Measurements from ENCODE around the gene WWP2. TPM values are rescaled to one million over a fixed set of nuclear protein-coding genes. Genes with fewer than 3 reads are reported as not detected.
"Not testable (repeated sequence)": the region's sequence is repeated elsewhere in the genome, so short reads cannot be mapped to it uniquely, and the experiment has no call there.

WWP2 gene
- total and polyA plus RNA-seq, 2 donors: 17.8 to 20.4 TPM

DNA sequence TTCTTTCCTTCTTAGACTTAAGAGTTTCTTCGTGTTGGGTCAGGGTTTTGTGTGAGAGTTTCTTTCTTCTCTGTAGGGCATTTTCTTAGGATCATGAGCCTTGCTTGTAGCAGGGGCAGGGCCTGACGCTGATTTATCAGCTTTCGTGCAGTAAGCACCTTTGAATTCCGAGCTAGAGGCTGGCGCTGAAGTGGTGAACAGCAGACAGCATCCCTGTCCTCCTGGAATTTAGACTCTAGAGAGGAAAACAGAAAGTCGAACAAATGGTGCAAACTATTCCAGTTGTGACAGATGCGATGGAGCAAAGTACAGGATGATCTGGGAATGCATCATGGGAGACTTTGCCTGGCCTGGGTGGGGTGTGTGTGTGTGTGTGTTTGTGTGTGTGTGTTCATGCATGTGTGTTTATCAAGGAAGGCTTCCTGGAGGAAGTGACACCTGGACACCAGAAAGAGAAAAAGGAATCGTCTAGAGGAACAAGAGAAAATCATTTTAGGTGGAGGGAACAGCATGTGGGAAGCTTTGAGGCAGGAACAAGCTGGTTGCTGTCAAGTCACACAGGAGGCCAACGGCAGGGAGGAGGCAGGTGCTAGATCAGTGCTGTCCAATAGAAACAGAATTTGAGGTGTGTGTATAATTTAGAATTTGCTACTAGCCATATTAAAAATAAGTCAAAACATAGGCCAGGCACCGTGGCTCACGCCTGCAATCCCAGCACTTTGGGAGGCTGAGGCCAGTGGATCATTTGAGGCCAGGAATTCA, 60.2 kb downstream of the WWP2 start:
- H3K4me1 ChIP-seq (ENCODE audit: insufficient read depth): no peaks in the 10 kb centered on the region
- no peak overlapping the region for H3K4me3 ChIP-seq (ENCODE audit: low read depth, low read length)
- WGBS: 94% methylated on average over 11 of the region's 11 CpGs
- no peaks in the 10 kb centered on the region for H3K36me3 ChIP-seq (ENCODE audit: insufficient read depth)
- no peak for DNase-seq (ENCODE audit: extremely low spot score)
- H3K27ac ChIP-seq (ENCODE audit: low read depth): no peak overlapping the region

DNA sequence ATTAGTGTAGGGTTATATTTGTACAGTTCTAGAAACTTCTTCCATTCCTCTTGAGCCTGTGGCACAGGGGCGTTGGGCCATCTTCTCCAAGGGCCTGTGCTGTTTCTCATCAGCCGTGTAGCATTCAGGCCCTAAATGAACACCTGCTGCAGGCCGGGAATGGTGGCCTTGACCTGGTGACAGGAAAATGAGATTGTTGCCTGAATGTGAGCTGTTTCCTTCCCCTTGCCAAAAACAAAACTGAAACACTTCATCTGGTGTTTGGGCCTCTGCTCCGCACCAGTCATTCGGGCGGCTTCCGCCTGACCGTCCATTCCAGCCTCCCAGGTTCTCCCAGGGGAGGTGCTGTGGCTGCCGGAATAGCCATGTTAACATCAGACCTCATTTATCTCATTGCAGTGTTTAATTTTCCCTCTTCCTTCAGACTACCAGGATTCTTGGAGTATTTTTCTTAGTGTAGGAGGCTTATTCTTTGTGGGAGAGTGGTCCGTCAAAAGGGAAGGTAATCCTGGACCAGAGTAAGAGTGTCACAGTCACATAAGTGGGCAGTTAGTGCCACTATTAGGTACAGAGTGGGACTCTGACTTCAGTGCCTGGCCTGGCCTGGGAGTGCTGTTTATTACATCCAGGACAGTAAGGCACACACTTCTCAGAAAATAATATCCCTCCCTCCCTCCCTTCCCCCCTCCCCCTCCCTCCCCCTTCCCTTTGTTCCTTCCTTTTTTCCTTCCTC, 61.9 kb downstream of the WWP2 start:
- Histone ChIP-seq H3K27ac (ENCODE audit: low read depth) (no peak overlapping the region), H3K4me3 (ENCODE audit: low read depth, low read length) (no peak overlapping the region), H3K36me3 (ENCODE audit: insufficient read depth) (no peaks in the 10 kb centered on the region), H3K4me1 (ENCODE audit: insufficient read depth) (no peaks in the 10 kb centered on the region)
- WGBS: 66% methylated on average over 10 of the region's 10 CpGs
- DNase-seq (ENCODE audit: extremely low spot score): no peak

DNA sequence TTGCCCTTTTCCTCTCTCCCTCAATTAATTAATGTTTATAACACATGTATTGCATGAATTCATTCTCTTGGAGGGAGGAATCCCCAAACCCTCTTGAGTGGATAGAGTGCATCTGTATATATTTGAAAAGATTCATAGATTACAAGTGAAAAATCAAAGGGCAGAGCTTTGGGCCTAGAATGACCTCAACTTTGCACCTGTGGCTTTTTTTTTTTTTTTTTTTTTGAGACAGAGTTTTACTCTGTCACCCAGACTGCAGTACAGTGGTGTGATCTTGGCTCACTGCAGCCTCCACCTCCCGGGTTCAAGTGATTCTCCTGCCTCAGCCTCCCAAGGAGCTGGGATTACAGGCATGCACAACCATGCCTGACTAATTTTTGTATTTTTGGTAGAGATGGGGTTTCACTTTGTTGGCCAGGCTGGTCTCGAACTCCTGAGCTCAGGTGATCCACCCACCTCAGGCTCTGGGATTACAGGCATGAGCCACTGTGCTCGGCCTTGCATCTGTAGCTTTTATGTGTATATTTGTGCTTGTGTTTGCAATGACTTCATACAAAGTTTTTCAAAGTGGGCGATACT, 62.5 kb downstream of the WWP2 start:
- H3K36me3 ChIP-seq (ENCODE audit: insufficient read depth); H3K4me1 ChIP-seq (ENCODE audit: insufficient read depth); H3K4me3 ChIP-seq (ENCODE audit: low read depth, low read length); H3K27ac ChIP-seq (ENCODE audit: low read depth); DNase-seq (ENCODE audit: extremely low spot score): not testable (repeated sequence)
- 92% methylated on average over 4 of the region's 4 CpGs for WGBS

DNA sequence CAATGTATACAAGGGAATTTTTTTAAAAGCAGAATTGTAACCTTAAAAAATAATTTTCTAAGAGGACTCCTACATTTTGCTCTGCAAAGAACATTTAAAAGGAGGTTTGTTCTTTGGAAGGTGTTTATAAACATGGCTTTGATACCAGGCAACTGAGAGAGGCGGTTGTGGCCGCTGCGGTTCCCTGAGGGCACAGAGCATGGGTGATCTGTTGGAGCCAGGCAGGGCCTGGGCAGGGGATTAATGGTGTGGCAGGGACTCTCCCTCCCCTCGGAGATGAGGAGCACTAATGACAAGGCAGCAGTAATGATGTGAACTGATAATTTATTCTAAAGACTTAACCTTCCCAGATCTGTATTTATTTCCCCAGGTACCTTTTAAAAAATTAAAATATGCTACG, 65.4 kb downstream of the WWP2 start:
- no peak overlapping the region for H3K27ac ChIP-seq (ENCODE audit: low read depth)
- no peaks in the 10 kb centered on the region for H3K36me3 ChIP-seq (ENCODE audit: insufficient read depth)
- DNase-seq (ENCODE audit: extremely low spot score): no peak
- 86% methylated on average over 5 of the region's 5 CpGs for WGBS
- H3K4me3 ChIP-seq (ENCODE audit: low read depth, low read length): no peak overlapping the region
- H3K4me1 ChIP-seq (ENCODE audit: insufficient read depth): peaks cover 2% of the 10 kb centered on the region

DNA sequence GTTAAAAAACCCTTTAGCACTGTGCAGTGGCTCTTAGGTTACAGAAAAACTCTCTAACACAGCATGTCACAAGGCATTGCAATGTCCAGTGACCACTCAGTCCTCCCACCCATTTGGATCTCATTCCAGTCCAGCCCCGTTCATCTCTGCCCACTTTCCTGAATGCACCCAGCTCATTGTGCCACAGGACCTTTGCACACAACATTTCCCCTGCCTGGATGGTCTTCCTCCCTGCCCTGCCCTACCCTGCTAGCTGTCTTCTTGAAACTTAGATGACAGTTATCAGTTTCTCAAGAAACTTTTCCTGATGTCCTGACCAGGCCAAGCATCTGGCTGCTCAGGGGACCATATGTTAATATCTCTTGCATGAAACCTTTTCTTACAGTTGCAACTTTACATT, 67.2 kb downstream of the WWP2 start:
- no peaks in the 10 kb centered on the region for H3K36me3 ChIP-seq (ENCODE audit: insufficient read depth)
- H3K27ac ChIP-seq (ENCODE audit: low read depth): no peak overlapping the region
- H3K4me3 ChIP-seq (ENCODE audit: low read depth, low read length): no peak overlapping the region
- DNase-seq (ENCODE audit: extremely low spot score): no peak
- H3K4me1 ChIP-seq (ENCODE audit: insufficient read depth): peaks cover 2% of the 10 kb centered on the region
- WGBS: 91% methylated on average over 1 of the region's 1 CpG

DNA sequence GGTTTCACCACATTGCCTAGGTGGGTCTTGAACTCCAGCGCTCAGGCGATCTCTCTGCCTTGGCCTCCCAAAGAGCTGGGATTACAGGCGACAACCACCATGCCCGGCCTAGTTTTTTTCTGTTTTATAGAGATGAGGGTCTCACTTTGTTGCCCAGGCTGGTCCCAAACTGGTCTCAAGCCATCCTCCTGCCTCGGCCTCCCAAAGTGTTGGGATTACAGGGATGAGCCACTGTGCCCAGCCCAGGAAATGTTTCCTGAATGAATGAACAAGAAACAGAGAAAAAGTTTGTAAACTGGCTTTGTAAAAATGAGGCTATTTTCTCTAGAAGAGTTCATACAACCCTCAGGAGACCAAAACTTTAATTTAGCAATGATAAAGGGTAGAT, 68.0 kb downstream of the WWP2 start:
- 95% methylated on average over 5 of the region's 5 CpGs for WGBS
- H3K4me1 ChIP-seq (ENCODE audit: insufficient read depth): peaks cover 2% of the 10 kb centered on the region

DNA sequence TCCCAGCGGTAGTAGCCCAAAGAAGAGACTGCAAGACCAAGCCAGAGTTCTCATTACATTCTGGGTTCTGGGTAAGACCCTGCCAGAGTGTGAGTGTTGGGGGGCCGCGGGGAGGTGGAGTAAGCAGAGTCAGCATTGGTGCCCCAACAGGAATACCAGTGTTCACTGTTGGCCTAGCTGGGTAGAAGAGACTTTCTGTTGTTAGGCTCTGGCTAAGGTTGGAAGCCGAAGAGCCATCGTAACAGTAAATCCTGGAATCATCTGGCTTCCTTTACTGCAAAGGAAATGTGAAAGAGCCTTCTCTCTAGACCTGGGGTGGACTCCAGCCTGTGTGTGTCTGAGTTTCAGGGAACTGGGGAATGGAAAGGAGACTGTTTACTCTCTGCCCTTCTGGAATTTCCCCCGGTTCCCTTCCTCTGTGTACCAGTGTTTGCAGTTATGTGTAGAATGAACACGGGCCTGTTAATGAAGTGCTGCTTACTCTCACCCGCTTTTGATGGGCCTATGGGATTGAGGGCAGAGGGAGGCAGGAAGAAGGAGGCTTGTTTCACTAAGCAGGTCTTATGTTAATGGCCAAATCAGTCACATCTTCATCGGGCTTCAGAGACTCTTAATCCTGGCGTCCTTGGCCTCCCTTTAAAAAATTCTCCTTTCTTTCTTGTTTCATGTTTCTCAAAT, 68.5 kb downstream of the WWP2 start:
- peaks cover 2% of the 10 kb centered on the region for H3K4me1 ChIP-seq (ENCODE audit: insufficient read depth)
- no peak for DNase-seq (ENCODE audit: extremely low spot score)
- H3K27ac ChIP-seq (ENCODE audit: low read depth): no peak overlapping the region
- H3K4me3 ChIP-seq (ENCODE audit: low read depth, low read length): no peak overlapping the region
- no peaks in the 10 kb centered on the region for H3K36me3 ChIP-seq (ENCODE audit: insufficient read depth)
- WGBS: 62% methylated on average over 10 of the region's 10 CpGs

More for the DNA sequence above, 68.0 kb downstream of the WWP2 start:
- DNase-seq (ENCODE audit: extremely low spot score): no peak
- no peaks in the 10 kb centered on the region for H3K36me3 ChIP-seq (ENCODE audit: insufficient read depth)
- no peak overlapping the region for H3K4me3 ChIP-seq (ENCODE audit: low read depth, low read length)
- H3K27ac ChIP-seq (ENCODE audit: low read depth): no peak overlapping the region

DNA sequence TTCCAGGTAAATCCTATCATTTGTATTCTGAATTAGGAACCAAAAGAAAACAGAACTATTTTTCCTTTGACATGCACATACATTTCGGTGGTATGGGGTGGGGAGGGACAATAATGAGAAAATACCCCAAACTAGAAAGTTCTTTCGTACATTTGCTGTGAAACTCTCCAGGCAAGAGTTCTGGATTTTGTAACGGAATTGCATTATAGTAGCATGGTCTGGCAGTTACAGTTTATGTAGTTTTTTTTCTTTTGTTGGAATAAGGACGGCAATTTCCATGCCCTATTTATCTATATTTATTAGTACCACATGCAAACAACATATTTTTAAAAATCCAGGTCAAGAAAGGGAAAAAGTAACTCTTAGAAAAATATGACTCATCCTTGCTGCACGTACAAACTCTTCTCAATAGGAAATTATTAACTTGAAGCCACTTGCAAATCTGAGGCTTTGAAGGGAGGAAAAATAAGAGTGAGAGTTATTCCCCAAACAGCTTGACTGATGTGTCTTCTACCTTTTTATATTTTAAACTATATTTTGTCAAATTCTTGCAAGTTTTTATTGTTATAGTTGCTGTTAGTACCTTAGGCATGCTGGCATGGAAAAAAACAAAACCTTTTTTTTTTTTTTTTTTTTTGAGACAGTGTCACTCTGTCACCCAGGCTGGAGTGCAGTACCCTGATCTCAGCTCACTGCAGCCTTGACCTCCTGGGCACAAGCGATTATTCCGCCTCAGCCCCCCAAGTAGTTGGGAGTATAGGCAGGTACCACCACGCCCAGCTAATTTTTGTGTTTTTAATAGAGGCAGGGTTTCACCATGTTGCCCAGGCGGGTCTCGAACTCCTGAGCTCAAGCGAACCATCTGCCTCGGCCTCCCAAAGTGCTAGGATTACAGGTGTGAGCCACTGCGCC, 69.3 kb downstream of the WWP2 start:
- H3K27ac ChIP-seq (ENCODE audit: low read depth): no peak overlapping the region
- no peak for DNase-seq (ENCODE audit: extremely low spot score)
- 82% methylated on average over 13 of the region's 13 CpGs for WGBS
- no peak overlapping the region for H3K4me3 ChIP-seq (ENCODE audit: low read depth, low read length)
- peaks cover 2% of the 10 kb centered on the region for H3K4me1 ChIP-seq (ENCODE audit: insufficient read depth)
- no peaks in the 10 kb centered on the region for H3K36me3 ChIP-seq (ENCODE audit: insufficient read depth)

DNA sequence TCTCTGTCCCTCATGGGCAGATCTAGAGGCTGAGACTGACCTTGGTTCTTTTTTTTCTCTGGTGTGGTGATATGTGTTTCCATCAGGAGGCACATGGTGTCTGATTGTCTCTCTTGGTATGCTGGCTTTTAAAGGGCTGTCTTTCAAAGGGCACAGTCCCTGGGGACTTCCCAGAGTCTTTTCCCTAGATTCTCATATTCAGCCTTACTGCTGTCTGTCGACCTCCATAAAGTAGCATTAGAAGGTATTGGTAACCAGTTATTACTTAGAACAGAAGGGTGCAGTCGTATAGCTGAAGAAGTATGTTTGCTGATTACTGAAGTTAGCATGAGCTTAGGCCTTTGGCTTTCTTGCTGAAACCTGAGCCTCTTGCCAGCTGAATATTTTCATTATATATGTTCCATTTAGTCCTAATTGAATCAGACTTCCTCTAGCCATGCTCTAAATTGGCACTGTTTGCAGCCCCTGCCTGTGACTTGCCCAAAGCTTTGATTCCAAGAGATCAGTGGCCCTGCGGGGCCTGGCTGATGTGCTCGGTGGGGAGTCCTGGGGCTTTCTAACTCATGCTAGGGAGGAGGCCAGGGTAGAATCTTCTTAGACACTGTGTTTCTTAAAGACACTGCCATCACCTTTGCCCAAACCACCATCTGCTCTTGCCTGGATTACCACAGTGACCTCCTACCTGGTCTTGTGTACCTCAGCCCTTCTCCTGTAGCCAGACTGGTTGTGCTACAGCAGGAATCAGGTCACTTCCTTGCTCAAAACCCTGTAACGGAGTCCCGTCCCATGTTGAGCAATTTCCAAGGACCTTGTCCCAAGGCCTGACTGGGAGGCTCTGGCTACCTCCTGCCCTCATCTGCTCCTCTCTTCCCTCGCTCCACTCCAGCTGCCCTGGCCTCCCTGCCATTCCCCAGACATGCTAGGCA, 71.5 kb downstream of the WWP2 start:
- 55% methylated on average over 7 of the region's 7 CpGs for WGBS

DNA sequence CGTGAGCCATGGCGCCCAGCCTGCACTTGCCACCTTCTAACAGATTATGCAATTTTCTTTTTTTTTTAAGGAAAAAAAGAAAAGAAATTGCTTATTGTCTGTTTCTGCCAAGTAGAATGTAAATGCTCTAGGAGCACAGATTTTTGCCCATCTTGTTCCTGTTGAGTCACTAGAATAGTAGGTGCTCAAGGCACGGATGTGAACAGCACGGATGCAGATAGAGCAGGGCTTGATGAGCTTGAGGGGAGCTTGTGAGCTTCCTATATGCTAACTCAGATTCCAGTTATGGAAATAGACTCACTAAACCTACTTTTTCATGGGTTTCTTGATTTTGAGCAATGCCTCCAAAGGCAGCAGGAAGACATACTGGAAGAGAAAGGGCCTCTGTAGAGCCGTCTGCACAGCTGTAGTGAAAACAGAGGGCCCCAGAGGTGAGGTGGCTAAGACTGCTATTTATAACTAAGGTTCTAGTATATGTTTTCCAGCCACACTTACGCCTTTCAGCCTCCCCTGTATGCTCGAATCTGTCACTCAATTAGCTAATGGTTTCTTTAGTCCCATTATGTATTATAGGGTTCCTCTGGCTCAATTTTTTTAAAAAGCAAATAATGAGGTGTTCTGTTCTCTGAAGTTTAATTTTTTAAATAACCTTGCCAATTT, 72.8 kb downstream of the WWP2 start:
- no peak overlapping the region for H3K4me3 ChIP-seq (ENCODE audit: low read depth, low read length)
- H3K27ac ChIP-seq (ENCODE audit: low read depth): no peak overlapping the region
- no peaks in the 10 kb centered on the region for H3K36me3 ChIP-seq (ENCODE audit: insufficient read depth)
- no peak for DNase-seq (ENCODE audit: extremely low spot score)
- H3K4me1 ChIP-seq (ENCODE audit: insufficient read depth): peaks cover 2% of the 10 kb centered on the region
- 94% methylated on average over 7 of the region's 7 CpGs for WGBS

More for the DNA sequence above, 71.5 kb downstream of the WWP2 start:
- Histone ChIP-seq H3K27ac (ENCODE audit: low read depth) (no peak overlapping the region), H3K4me1 (ENCODE audit: insufficient read depth) (peaks cover 2% of the 10 kb centered on the region), H3K4me3 (ENCODE audit: low read depth, low read length) (no peak overlapping the region), H3K36me3 (ENCODE audit: insufficient read depth) (no peaks in the 10 kb centered on the region)
- DNase-seq (ENCODE audit: extremely low spot score): no peak

DNA sequence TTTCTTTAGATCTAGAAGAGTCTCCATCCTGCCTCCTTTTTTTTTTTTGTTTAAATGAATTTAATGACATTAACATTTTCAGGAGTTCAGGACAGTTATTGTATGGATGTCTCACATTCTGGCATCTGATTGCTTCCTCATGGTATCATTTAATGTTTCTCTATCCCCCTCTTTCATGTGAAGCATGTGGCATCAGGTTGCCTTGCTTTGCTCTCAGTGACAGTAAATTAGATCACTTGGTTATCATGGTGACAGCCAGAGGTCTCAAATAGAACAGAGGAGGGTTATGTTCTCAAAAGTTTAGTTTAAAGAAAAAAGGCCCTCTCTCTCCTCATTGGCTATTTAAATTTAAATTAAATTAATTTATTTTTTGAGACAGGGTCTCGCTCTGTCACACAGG, 74.1 kb downstream of the WWP2 start:
- no peak for DNase-seq (ENCODE audit: extremely low spot score)
- WGBS: 91% methylated on average over 1 of the region's 1 CpG
- Histone ChIP-seq H3K36me3 (ENCODE audit: insufficient read depth) (no peaks in the 10 kb centered on the region), H3K4me1 (ENCODE audit: insufficient read depth) (no peaks in the 10 kb centered on the region), H3K4me3 (ENCODE audit: low read depth, low read length) (no peak overlapping the region), H3K27ac (ENCODE audit: low read depth) (no peak overlapping the region)

DNA sequence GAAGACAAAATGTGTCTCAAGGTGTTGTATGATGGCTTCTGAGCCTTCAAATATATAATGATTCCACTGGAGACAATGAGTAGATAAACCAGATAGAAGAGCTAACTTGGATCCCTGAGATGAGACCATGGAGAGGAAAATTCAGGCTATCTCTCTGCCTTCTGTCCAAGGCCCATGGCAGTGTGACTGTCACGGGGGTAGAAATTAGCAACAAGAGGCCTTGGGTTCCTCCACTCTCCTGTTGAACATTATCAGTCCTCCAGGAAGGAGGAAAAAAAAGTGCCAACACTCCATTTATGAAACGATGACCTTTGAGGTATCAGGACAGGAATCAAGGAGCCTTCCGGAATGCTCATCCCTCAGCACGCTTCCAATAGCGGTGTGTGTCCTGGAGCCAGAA, 75.2 kb downstream of the WWP2 start:
- no peaks in the 10 kb centered on the region for H3K4me1 ChIP-seq (ENCODE audit: insufficient read depth)
- DNase-seq (ENCODE audit: extremely low spot score): no peak
- H3K4me3 ChIP-seq (ENCODE audit: low read depth, low read length): no peak overlapping the region
- WGBS: 96% methylated on average over 5 of the region's 5 CpGs
- H3K36me3 ChIP-seq (ENCODE audit: insufficient read depth): no peaks in the 10 kb centered on the region
- H3K27ac ChIP-seq (ENCODE audit: low read depth): no peak overlapping the region
